HCT116 (cell line): ENCODE results near the gene IL36B. TPM values are rescaled to one million over a fixed set of nuclear protein-coding genes. Genes with fewer than 3 reads are reported as not detected.

Source experiments
- ATAC-seq: fragments of 200-7000 bp; cut with Tn5 transposase; 2 replicates; pipeline ENCODE4 v1.9.1; 2020; ENCODE audit warnings: mild to moderate bottlenecking, moderate library complexity
- BruUV-seq: library from RNA; stranded (reverse); fragments of 400-500 nt; replicated peaks from 2 replicates; lab custom pipeline; 2021; lab: Mats Ljungman, UMichigan
- CTCF ChIA-PET: fragments of 300-600 bp; sonication (Branson Sonifier 250); formaldehyde crosslinking; loops from one replicate; lab custom pipeline; 2021; ENCODE audit warnings: antibody characterized with exemption; lab: Charles Lee
- POLR2A ChIA-PET: fragments of 300-600, 350-600 bp; sonication (Branson Sonifier 250); formaldehyde crosslinking; loops from one replicate; lab custom pipeline; 2021; ENCODE audit warnings: antibody characterized with exemption; lab: Charles Lee
- RAD21 ChIA-PET, 2 experiments: fragments of 300-600 bp; sonication (Branson Sonifier 250); formaldehyde crosslinking; loops; one replicate each; lab custom pipeline; 2023; ENCODE audit warnings: low total read pairs in 2 of 2; ENCODE audit not compliant: uncharacterized antibody in 2 of 2, unreplicated experiment in 2 of 2, low non-redundant PET in 1 of 2; lab: Charles Lee
- DNase-seq: peaks from one replicate; pipeline ENCODE4 v3.0.0-alpha.2; 2010; ENCODE audit warnings: low read depth, low spot score
- H2AFZ ChIP-seq: fragments of 200-600 bp; shearing (Covaris generic), sonication (generic); 2 replicates; pipeline ENCODE4 v1.6.1; 2017; ENCODE audit warnings: low read depth, mixed run types, mixed read lengths, antibody characterized with exemption, low read length; ENCODE audit not compliant: poor library complexity, severe bottlenecking
- H3K27ac ChIP-seq: 2 replicates; pipeline ENCODE4 v1.5.1; 2012; ENCODE audit warnings: low read depth, low read length
- H3K27me3 ChIP-seq: fragments of 200-600 bp; sonication (generic); 2 replicates; pipeline ENCODE4 v1.6.1; 2016; ENCODE audit warnings: mixed run types, low read length, mixed read lengths; ENCODE audit not compliant: insufficient read depth
- H3K36me3 ChIP-seq, 2 experiments: fragments of 200-500 bp in 1 of 2; fragments of 200-600 bp in 1 of 2; sonication (Bioruptor generic) in 1 of 2; sonication (generic) in 1 of 2; 2 replicates each; pipeline versions ENCODE4 v1.5.1 to v1.6.1; 2014 to 2016; ENCODE audit warnings: low read length in 2 of 2, inconsistent platforms in 1 of 2, mixed read lengths in 1 of 2, mixed run types in 1 of 2; ENCODE audit not compliant: insufficient read depth in 2 of 2, control insufficient read depth in 1 of 2
- H3K4me1 ChIP-seq, 2 experiments: fragments of 200-600 bp in 1 of 2; sonication (generic) in 1 of 2; 2 replicates each; pipeline versions ENCODE4 v1.5.1 to v1.6.1; 2012 to 2017; ENCODE audit warnings: low read length in 2 of 2, inconsistent platforms in 1 of 2, mild to moderate bottlenecking in 1 of 2, mixed read lengths in 1 of 2, mixed run types in 1 of 2, moderate library complexity in 1 of 2; ENCODE audit not compliant: insufficient read depth in 2 of 2, control insufficient read depth in 1 of 2
- H3K4me2 ChIP-seq: fragments of 200-600 bp; sonication (generic); 2 replicates; pipeline ENCODE4 v1.6.1; 2017; ENCODE audit warnings: mixed run types, low read length, mixed read lengths
- H3K4me3 ChIP-seq, 2 experiments: fragments of 200-600 bp in 1 of 2; sonication (generic) in 1 of 2; replicated peaks in 1 of 2; 2 replicates each; pipeline ENCODE4 v1.5.1; 2011 to 2016; ENCODE audit warnings: low read length in 2 of 2, control low read depth in 1 of 2, low read depth in 1 of 2, mild to moderate bottlenecking in 1 of 2, mixed read lengths in 1 of 2, mixed run types in 1 of 2
- H3K79me2 ChIP-seq: fragments of 200-600 bp; sonication (generic); 2 replicates; pipeline ENCODE4 v1.6.1; 2017; ENCODE audit warnings: mild to moderate bottlenecking, mixed run types, low read length, moderate library complexity, mixed read lengths; ENCODE audit not compliant: insufficient read depth
- H3K9ac ChIP-seq: fragments of 200-600 bp; sonication (generic); 2 replicates; pipeline ENCODE4 v1.6.1; 2016; ENCODE audit warnings: low read length, mixed read lengths
- H3K9me2 ChIP-seq: fragments of 200-600 bp; sonication (generic), shearing (Covaris generic); 2 replicates; pipeline ENCODE4 v1.6.1; 2017; ENCODE audit warnings: mixed run types, mild to moderate bottlenecking, moderate library complexity; ENCODE audit not compliant: insufficient read depth
- H3K9me3 ChIP-seq, 2 experiments: fragments of 200-500 bp in 1 of 2; fragments of 200-600 bp in 1 of 2; sonication (Bioruptor generic) in 1 of 2; sonication (generic) in 1 of 2; 2 replicates each; pipeline ENCODE4 v1.6.1; 2014 to 2017; ENCODE audit warnings: low read length in 2 of 2, mixed read lengths in 2 of 2, inconsistent platforms in 1 of 2, low read depth in 1 of 2, mild to moderate bottlenecking in 1 of 2, mixed run types in 1 of 2, moderate library complexity in 1 of 2; ENCODE audit not compliant: control insufficient read depth in 1 of 2, insufficient read depth in 1 of 2
- H4K20me1 ChIP-seq: fragments of 200-600 bp; sonication (generic), shearing (Covaris generic); 2 replicates; pipeline ENCODE4 v1.6.1; 2017; ENCODE audit warnings: mixed run types, mild to moderate bottlenecking, moderate library complexity; ENCODE audit not compliant: insufficient read depth
- EGR1 ChIP-seq: IDR thresholded peaks from 2 replicates; pipeline ENCODE4 v1.6.1; 2012; ENCODE audit warnings: low read depth
- ELF1 ChIP-seq: IDR thresholded peaks from 2 replicates; pipeline ENCODE4 v1.6.1; 2012; ENCODE audit warnings: low read depth, borderline replicate concordance
- EZH2 ChIP-seq: fragments of 200-600 bp; sonication (generic); IDR thresholded peaks from 2 replicates; pipeline ENCODE4 v1.6.1; 2017; ENCODE audit warnings: antibody characterized with exemption, mixed run types
- EZH2phosphoT487 ChIP-seq: fragments of 200-600 bp; IDR thresholded peaks from 2 replicates; pipeline ENCODE4 v1.6.1; 2018; ENCODE audit warnings: antibody characterized with exemption, borderline replicate concordance
- POLR2AphosphoS5 ChIP-seq: IDR thresholded peaks from 2 replicates; pipeline ENCODE4 v1.6.1; 2011; ENCODE audit warnings: mild to moderate bottlenecking, low read depth, low read length, moderate library complexity
- SIN3A ChIP-seq: IDR thresholded peaks from 2 replicates; pipeline ENCODE4 v1.6.1; 2012; ENCODE audit warnings: low read depth
- YY1 ChIP-seq: IDR thresholded peaks from 2 replicates; pipeline ENCODE4 v1.6.1; 2011; ENCODE audit warnings: low read length, low read depth, moderate library complexity, mild to moderate bottlenecking; ENCODE audit not compliant: insufficient replicate concordance; ENCODE audit errors: extremely low read depth
- ZFX ChIP-seq: fragments of 450-650 bp; IDR thresholded peaks from 2 replicates; pipeline ENCODE4 v1.6.1; 2017
- ZNF274 ChIP-seq: fragments of 200-500 bp; sonication (Bioruptor generic); IDR thresholded peaks from 2 replicates; pipeline ENCODE4 v1.6.1; 2014; ENCODE audit warnings: mild to moderate bottlenecking, low read depth, low read length, inconsistent platforms
- intact Hi-C: fragments of 100-400 bp; cut with micrococcal nuclease; formaldehyde crosslinking; loops from 2 replicates; pipeline ENCODE4 v1.10.0; 2022
- total RNA-seq: library from RNA; stranded (reverse); gene quantifications from one replicate; pipeline ENCODE4 v1.2.1, GENCODE V29; 2021; ENCODE audit not compliant: unreplicated experiment
- TF ChIP-seq, protein P1 (sequence below): IDR thresholded peaks from 2 replicates; pipeline ENCODE4 v1.6.1; 2011; ENCODE audit warnings: mild to moderate bottlenecking, low read length, moderate library complexity; ENCODE audit not compliant: insufficient replicate concordance; ENCODE audit errors: extremely low read depth
- TF ChIP-seq, protein P2 (sequence below): IDR thresholded peaks from 2 replicates; pipeline ENCODE4 v1.6.1; 2012

IL36B gene
- total RNA-seq, 1 experiment from 2014 or later: not detected

DNA sequence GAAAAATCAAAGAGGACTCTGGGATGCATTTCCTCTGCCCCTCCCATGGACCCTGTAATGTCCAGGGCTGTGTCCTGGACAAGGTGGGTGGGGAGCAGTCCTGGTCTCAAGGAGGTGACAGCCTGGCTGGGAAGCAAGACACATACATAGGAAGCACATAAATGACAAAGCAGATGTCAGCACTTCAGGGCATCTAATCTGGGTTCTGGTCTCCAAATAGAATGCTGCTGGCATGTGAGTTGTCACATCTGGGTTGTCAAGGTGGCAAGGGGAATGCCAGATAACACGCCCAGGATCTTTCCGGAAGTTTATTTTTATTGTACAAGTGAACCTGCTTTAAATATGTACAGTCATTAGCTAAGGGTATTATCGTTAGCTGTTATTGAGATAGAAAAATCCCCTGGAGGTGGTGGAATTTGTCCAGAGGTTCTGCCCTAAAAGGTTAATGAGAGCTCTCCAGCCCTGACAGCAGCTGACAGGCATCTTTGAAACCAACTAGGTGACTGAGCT lies 20.7 kb upstream of the IL36B start (continued):
- TF ChIP-seq ZNF274 (no peak), EGR1 (no peak)
- TF ChIP-seq, all 23 proteins: peak for 0

DNA sequence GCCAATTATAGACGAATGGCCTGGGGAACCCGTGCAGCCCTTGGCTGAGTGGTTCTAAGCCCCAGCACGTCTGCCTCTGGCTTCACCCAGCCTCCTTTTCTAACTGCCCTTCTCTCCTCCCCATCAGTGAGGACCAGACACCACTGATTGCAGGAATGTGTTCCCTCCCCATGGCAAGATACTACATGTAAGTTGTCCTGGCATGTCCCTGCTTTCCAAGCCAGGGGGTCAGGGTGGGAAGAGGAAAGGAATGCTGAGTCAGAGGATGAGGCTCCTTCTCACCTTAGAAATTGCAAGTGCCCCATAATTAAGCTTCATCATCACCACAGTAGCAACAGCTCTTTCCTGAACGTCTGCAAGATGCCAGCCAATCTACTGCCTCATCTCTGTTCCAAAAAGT lies 19.9 kb upstream of the IL36B start:
- Histone ChIP-seq H4K20me1 (no peaks in the 10 kb centered on the region), H3K36me3 (no peaks in the 10 kb centered on the region), H3K4me1 (peaks cover 0 to 6% of the 10 kb centered on the region in 2 experiments; a peak in 2 of 4 replicates)
- TF ChIP-seq ZNF274: no peak
- TF ChIP-seq ELF1: no peak
- TF ChIP-seq ZFX: no peak
- TF ChIP-seq EZH2phosphoT487: no peak
- TF ChIP-seq EZH2: no peak
- TF ChIP-seq, protein P1, sequence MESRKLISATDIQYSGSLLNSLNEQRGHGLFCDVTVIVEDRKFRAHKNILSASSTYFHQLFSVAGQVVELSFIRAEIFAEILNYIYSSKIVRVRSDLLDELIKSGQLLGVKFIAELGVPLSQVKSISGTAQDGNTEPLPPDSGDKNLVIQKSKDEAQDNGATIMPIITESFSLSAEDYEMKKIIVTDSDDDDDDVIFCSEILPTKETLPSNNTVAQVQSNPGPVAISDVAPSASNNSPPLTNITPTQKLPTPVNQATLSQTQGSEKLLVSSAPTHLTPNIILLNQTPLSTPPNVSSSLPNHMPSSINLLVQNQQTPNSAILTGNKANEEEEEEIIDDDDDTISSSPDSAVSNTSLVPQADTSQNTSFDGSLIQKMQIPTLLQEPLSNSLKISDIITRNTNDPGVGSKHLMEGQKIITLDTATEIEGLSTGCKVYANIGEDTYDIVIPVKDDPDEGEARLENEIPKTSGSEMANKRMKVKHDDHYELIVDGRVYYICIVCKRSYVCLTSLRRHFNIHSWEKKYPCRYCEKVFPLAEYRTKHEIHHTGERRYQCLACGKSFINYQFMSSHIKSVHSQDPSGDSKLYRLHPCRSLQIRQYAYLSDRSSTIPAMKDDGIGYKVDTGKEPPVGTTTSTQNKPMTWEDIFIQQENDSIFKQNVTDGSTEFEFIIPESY: no peak
- TF ChIP-seq, protein P2, sequence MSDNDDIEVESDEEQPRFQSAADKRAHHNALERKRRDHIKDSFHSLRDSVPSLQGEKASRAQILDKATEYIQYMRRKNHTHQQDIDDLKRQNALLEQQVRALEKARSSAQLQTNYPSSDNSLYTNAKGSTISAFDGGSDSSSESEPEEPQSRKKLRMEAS: no peak
- no peak for TF ChIP-seq SIN3A
- TF ChIP-seq YY1: no peak
- no peak for TF ChIP-seq POLR2AphosphoS5
- TF ChIP-seq, all 23 proteins: peak for 0
- Histone ChIP-seq H2AFZ (no peak overlapping the region), H3K27ac (no peak overlapping the region), H3K9ac (no peak overlapping the region), H3K79me2 (no peaks in the 10 kb centered on the region), H3K4me3 (no peak overlapping the region), H3K4me2 (no peak overlapping the region), H3K9me3 (no peaks in the 10 kb centered on the region), H3K9me2 (no peaks in the 10 kb centered on the region), H3K27me3 (no peaks in the 10 kb centered on the region)
- no TSS peak for BruUV-seq
- DNase-seq (no peak), ATAC-seq (no peak)
- ChIA-PET POLR2A (no interaction called here), RAD21 (no interaction called here), CTCF (no interaction called here)
- intact Hi-C loops: no loop called here
